Measurements from ENCODE around the gene RHBDF2.

DNA sequence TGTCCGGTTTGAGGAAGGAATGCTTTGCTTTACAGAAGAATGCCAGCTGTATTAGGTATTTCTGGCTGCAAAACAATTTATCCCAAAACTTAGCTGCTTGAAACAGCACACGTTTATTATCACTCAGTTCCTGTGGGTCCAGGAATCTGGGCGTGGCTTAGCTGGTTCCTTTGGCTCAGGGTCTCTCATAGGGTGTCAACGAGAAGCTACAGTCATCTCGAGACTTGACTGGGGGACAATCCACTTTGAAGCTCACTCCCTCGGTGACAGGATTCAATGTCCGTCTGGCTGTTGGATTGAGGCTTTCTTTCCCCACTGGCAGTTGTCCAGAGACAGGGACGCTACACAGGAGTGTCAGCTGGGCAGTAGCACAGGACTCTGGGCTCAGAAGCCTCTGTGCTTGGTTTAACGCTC is 9.6 kb upstream of the RHBDF2 start:
- TF ChIP-seq, protein P1, sequence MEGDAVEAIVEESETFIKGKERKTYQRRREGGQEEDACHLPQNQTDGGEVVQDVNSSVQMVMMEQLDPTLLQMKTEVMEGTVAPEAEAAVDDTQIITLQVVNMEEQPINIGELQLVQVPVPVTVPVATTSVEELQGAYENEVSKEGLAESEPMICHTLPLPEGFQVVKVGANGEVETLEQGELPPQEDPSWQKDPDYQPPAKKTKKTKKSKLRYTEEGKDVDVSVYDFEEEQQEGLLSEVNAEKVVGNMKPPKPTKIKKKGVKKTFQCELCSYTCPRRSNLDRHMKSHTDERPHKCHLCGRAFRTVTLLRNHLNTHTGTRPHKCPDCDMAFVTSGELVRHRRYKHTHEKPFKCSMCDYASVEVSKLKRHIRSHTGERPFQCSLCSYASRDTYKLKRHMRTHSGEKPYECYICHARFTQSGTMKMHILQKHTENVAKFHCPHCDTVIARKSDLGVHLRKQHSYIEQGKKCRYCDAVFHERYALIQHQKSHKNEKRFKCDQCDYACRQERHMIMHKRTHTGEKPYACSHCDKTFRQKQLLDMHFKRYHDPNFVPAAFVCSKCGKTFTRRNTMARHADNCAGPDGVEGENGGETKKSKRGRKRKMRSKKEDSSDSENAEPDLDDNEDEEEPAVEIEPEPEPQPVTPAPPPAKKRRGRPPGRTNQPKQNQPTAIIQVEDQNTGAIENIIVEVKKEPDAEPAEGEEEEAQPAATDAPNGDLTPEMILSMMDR (IDR thresholded peaks at IDR 0.05) = no peak
- no peak for TF ChIP-seq POLR2A (IDR thresholded peaks at IDR 0.05)
